Duodenal mucosa (tissue), 2 donors: ENCODE data around the gene EVL.

ENCODE experiments used
- H3K27ac ChIP-seq: one replicate; pipeline ENCODE4 v1.7.0; 2013; ENCODE audit warnings: low read depth, low read length
- H3K27me3 ChIP-seq, 2 donors: one replicate each; pipeline ENCODE4 v1.7.0; 2013; ENCODE audit warnings: low read length in 2 of 2, control low read depth in 1 of 2; ENCODE audit not compliant: insufficient read depth in 2 of 2, control insufficient read depth in 1 of 2
- H3K36me3 ChIP-seq, 2 donors: one replicate each; pipeline ENCODE4 v1.7.0; 2013; ENCODE audit warnings: low read length in 2 of 2, control low read depth in 1 of 2; ENCODE audit not compliant: insufficient read depth in 2 of 2, control insufficient read depth in 1 of 2
- H3K4me1 ChIP-seq, 2 donors: one replicate each; pipeline ENCODE4 v1.7.0; 2013; ENCODE audit warnings: low read length in 2 of 2, control low read depth in 1 of 2; ENCODE audit not compliant: insufficient read depth in 2 of 2, control insufficient read depth in 1 of 2
- H3K4me3 ChIP-seq, 2 donors: one replicate each; pipeline ENCODE4 v1.7.0; 2013; ENCODE audit warnings: low read length in 2 of 2, low read depth in 1 of 2
- H3K9ac ChIP-seq, 2 donors: one replicate each; pipeline ENCODE4 v1.7.0; 2013; ENCODE audit warnings: low read length in 2 of 2, low read depth in 1 of 2
- H3K9me3 ChIP-seq, 2 donors: one replicate each; pipeline ENCODE4 v1.7.0; 2013; ENCODE audit warnings: low read length in 2 of 2, control low read depth in 1 of 2; ENCODE audit not compliant: control insufficient read depth in 1 of 2

Gene EVL

GRCh38 chr14:100052819-100053218 lies 12.4 kb upstream of the EVL start:
- H3K27me3 ChIP-seq = no peaks in the 10 kb centered on the region
- H3K27ac ChIP-seq = no peak overlapping the region
- no peak overlapping the region for H3K4me3 ChIP-seq
- H3K4me1 ChIP-seq = no peaks in the 10 kb centered on the region
- no peaks in the 10 kb centered on the region for H3K36me3 ChIP-seq
- H3K9ac ChIP-seq = no peak overlapping the region
- no peaks in the 10 kb centered on the region for H3K9me3 ChIP-seq

GRCh38 chr14:100054316-100055075 lies 10.7 kb upstream of the EVL start:
- Histone ChIP-seq H3K27me3 (no peaks in the 10 kb centered on the region), H3K27ac (no peak overlapping the region), H3K9ac (no peak overlapping the region), H3K36me3 (no peaks in the 10 kb centered on the region), H3K9me3 (no peaks in the 10 kb centered on the region), H3K4me1 (peaks cover 4 to 9% of the 10 kb centered on the region in 2 donors), H3K4me3 (no peak overlapping the region)

GRCh38 chr14:100056431-100056830 lies 8.8 kb upstream of the EVL start:
- H3K4me3 ChIP-seq = no peak overlapping the region
- H3K4me1 ChIP-seq = peaks cover 4 to 11% of the 10 kb centered on the region in 2 donors
- no peak overlapping the region for H3K9ac ChIP-seq
- H3K27me3 ChIP-seq = no peaks in the 10 kb centered on the region
- H3K9me3 ChIP-seq = no peaks in the 10 kb centered on the region
- no peak overlapping the region for H3K27ac ChIP-seq
- H3K36me3 ChIP-seq = no peaks in the 10 kb centered on the region

- no peak overlapping the region for H3K9ac ChIP-seq
- H3K27ac ChIP-seq = no peak overlapping the region
- no peaks in the 10 kb centered on the region for H3K27me3 ChIP-seq
- no peaks in the 10 kb centered on the region for H3K36me3 ChIP-seq
- peaks cover 4 to 11% of the 10 kb centered on the region in 2 donors for H3K4me1 ChIP-seq
- no peaks in the 10 kb centered on the region for H3K9me3 ChIP-seq
- no peak overlapping the region for H3K4me3 ChIP-seq
Measured at GRCh38 chr14:100056964-100057795, 8.0 kb upstream of the EVL start.

- no peak overlapping the region for H3K4me3 ChIP-seq
- H3K36me3 ChIP-seq = no peaks in the 10 kb centered on the region
- H3K9ac ChIP-seq = no peak overlapping the region
- no peaks in the 10 kb centered on the region for H3K27me3 ChIP-seq
- H3K4me1 ChIP-seq = peaks cover 4 to 13% of the 10 kb centered on the region in 2 donors
- H3K27ac ChIP-seq = no peak overlapping the region
- no peaks in the 10 kb centered on the region for H3K9me3 ChIP-seq
Measured at GRCh38 chr14:100058777-100059437, 6.3 kb upstream of the EVL start.

- H3K4me1 ChIP-seq = peaks cover 4 to 18% of the 10 kb centered on the region in 2 donors
- no peak overlapping the region for H3K4me3 ChIP-seq
- H3K9me3 ChIP-seq = no peaks in the 10 kb centered on the region
- H3K27ac ChIP-seq = no peak overlapping the region
- H3K27me3 ChIP-seq = no peaks in the 10 kb centered on the region
- no peak overlapping the region for H3K9ac ChIP-seq
- no peaks in the 10 kb centered on the region for H3K36me3 ChIP-seq
Measured at GRCh38 chr14:100059438-100059781, 5.8 kb upstream of the EVL start.

GRCh38 chr14:100060760-100061159 lies 4.5 kb upstream of the EVL start:
- no peaks in the 10 kb centered on the region for H3K9me3 ChIP-seq
- H3K4me1 ChIP-seq = peaks cover 4 to 18% of the 10 kb centered on the region in 2 donors
- H3K27me3 ChIP-seq = no peaks in the 10 kb centered on the region
- H3K9ac ChIP-seq = no peak overlapping the region
- H3K36me3 ChIP-seq = no peaks in the 10 kb centered on the region
- H3K27ac ChIP-seq = no peak overlapping the region
- no peak overlapping the region for H3K4me3 ChIP-seq

- peaks cover 6 to 18% of the 10 kb centered on the region in 2 donors for H3K4me1 ChIP-seq
- H3K9ac ChIP-seq = no peak overlapping the region
- no peak overlapping the region for H3K4me3 ChIP-seq
- no peak overlapping the region for H3K27ac ChIP-seq
- H3K27me3 ChIP-seq = no peaks in the 10 kb centered on the region
- no peaks in the 10 kb centered on the region for H3K36me3 ChIP-seq
- H3K9me3 ChIP-seq = no peaks in the 10 kb centered on the region
Measured at GRCh38 chr14:100062590-100062989, 2.6 kb upstream of the EVL start.

GRCh38 chr14:100063314-100063941 lies 1.8 kb upstream of the EVL start:
- H3K27ac ChIP-seq = no peak overlapping the region
- no peaks in the 10 kb centered on the region for H3K27me3 ChIP-seq
- no peak overlapping the region for H3K4me3 ChIP-seq
- H3K9me3 ChIP-seq = no peaks in the 10 kb centered on the region
- H3K36me3 ChIP-seq = no peaks in the 10 kb centered on the region
- no peak overlapping the region for H3K9ac ChIP-seq
- H3K4me1 ChIP-seq = peaks cover 15 to 22% of the 10 kb centered on the region in 2 donors
